Smooth muscle cell (in vitro differentiated cells): Measurements from ENCODE around the gene PSMD14. TPM values are rescaled to one million over a fixed set of nuclear protein-coding genes. Genes with fewer than 3 reads are reported as not detected.

Experiments
- DNase-seq: peaks from one replicate; lab custom pipeline; 2025; ENCODE audit not compliant: unreplicated experiment; lab: John Stamatoyannopoulos, UW
- H2AFZ ChIP-seq: fragments of 200-600 bp; sonication (generic); 2 replicates; pipeline ENCODE4 v1.6.0; 2016; ENCODE audit warnings: antibody characterized with exemption, low read depth, mild to moderate bottlenecking
- H3F3A ChIP-seq: fragments of 200-600 bp; sonication (generic); 2 replicates; pipeline ENCODE4 v1.6.0; 2017; ENCODE audit warnings: antibody characterized with exemption, low read depth
- H3K27ac ChIP-seq: fragments of 200-600 bp; sonication (generic); 2 replicates; pipeline ENCODE4 v1.5.1; 2016; ENCODE audit warnings: low read depth, mild to moderate bottlenecking
- H3K27me3 ChIP-seq: fragments of 200-600 bp; sonication (generic); 2 replicates; pipeline ENCODE4 v1.6.1; 2016; ENCODE audit warnings: low read depth, mild to moderate bottlenecking
- H3K36me3 ChIP-seq: fragments of 200-600 bp; sonication (generic); 2 replicates; pipeline ENCODE4 v1.5.1; 2016; ENCODE audit warnings: low read depth
- H3K4me1 ChIP-seq: fragments of 200-600 bp; sonication (generic); 2 replicates; pipeline ENCODE4 v1.5.1; 2016; ENCODE audit warnings: low read depth
- H3K4me2 ChIP-seq: fragments of 200-600 bp; sonication (generic); 2 replicates; pipeline ENCODE4 v1.6.0; 2016; ENCODE audit warnings: mild to moderate bottlenecking
- H3K4me3 ChIP-seq: fragments of 200-600 bp; sonication (generic); 2 replicates; pipeline ENCODE4 v1.5.1; 2016; ENCODE audit warnings: mild to moderate bottlenecking
- H3K79me2 ChIP-seq: fragments of 200-600 bp; sonication (generic); 2 replicates; pipeline ENCODE4 v1.6.0; 2016; ENCODE audit warnings: low read depth, mild to moderate bottlenecking
- H3K9ac ChIP-seq: fragments of 200-600 bp; sonication (generic); 2 replicates; pipeline ENCODE4 v1.6.0; 2016; ENCODE audit warnings: low read depth
- H3K9me3 ChIP-seq: fragments of 200-600 bp; sonication (generic); replicated peaks from 2 replicates; pipeline ENCODE4 v1.5.1; 2016; ENCODE audit warnings: low read depth
- H4K20me1 ChIP-seq: fragments of 200-600 bp; sonication (generic); 2 replicates; pipeline ENCODE4 v1.6.0; 2016; ENCODE audit warnings: low read depth
- CTCF ChIP-seq: fragments of 200-600 bp; sonication (generic); IDR thresholded peaks from 2 replicates; pipeline ENCODE4 v1.5.1; 2017; ENCODE audit warnings: borderline replicate concordance, mild to moderate bottlenecking, antibody characterized with exemption; ENCODE audit not compliant: insufficient read depth, poor library complexity, severe bottlenecking
- WGBS: methylation state at CpG from one replicate; pipeline ENCODE4 v1.1.7; 2016; ENCODE audit warnings: low lambda C conversion rate; 5-methylcytosine and 5-hydroxymethylcytosine counted together
- polyA plus RNA-seq: library from polyadenylated mRNA; unstranded; fragments of >200 nt; fragmentation: Nextera tagmentation; extraction: Ambion mirVana; gene quantifications from 2 replicates; pipeline ENCODE4 v1.2.1, GENCODE V29; 2016
- total RNA-seq: library from RNA; depleted of rRNA; stranded (reverse); fragments of >200 nt; gene quantifications from 2 replicates; pipeline ENCODE4 v1.2.3, GENCODE V29; 2014

Gene PSMD14
- total and polyA plus RNA-seq, 2 experiments from 2014 or later: 69.4 to 123 TPM

GRCh38 chr2:161424394-161424769 is 116.2 kb downstream of the PSMD14 start:
- no peak for TF ChIP-seq CTCF
- H3K36me3 ChIP-seq: no peaks in the 10 kb centered on the region
- peak overlapping the region; percentile 84 for H3K4me2 ChIP-seq
- peaks cover 4% of the 10 kb centered on the region for H3K4me1 ChIP-seq
- no peak overlapping the region for H3K9ac ChIP-seq
- peaks cover 100% of the 10 kb centered on the region for H3K27me3 ChIP-seq
- H3K27ac ChIP-seq: no peak overlapping the region
- DNase-seq: no peak
- H3K4me3 ChIP-seq: peak overlapping the region; percentile 39
- H3F3A ChIP-seq: no peaks in the 10 kb centered on the region
- no peaks in the 10 kb centered on the region for H3K79me2 ChIP-seq
- no peak overlapping the region for H2AFZ ChIP-seq
- no peaks in the 10 kb centered on the region for H4K20me1 ChIP-seq
- no peaks in the 10 kb centered on the region for H3K9me3 ChIP-seq
- WGBS: 12% methylated on average over 9 of the region's 9 CpGs

- no peaks in the 10 kb centered on the region for H3K36me3 ChIP-seq
- H3K9ac ChIP-seq: no peak overlapping the region
- no peaks in the 10 kb centered on the region for H3K9me3 ChIP-seq
- no peak for DNase-seq
- no peaks in the 10 kb centered on the region for H3F3A ChIP-seq
- H3K4me1 ChIP-seq: peaks cover 4% of the 10 kb centered on the region
- no peak for TF ChIP-seq CTCF
- WGBS: 33% methylated on average over 4 of the region's 4 CpGs
- no peaks in the 10 kb centered on the region for H3K79me2 ChIP-seq
- H2AFZ ChIP-seq: no peak overlapping the region
- no peak overlapping the region for H3K4me2 ChIP-seq
- H3K27me3 ChIP-seq: peaks cover 100% of the 10 kb centered on the region
- no peak overlapping the region for H3K4me3 ChIP-seq
- H4K20me1 ChIP-seq: no peaks in the 10 kb centered on the region
- H3K27ac ChIP-seq: no peak overlapping the region
Observed at GRCh38 chr2:161424891-161425727, 116.9 kb downstream of the PSMD14 start.

- H3K9ac ChIP-seq: no peak overlapping the region
- TF ChIP-seq CTCF: no peak
- H3K4me2 ChIP-seq: no peak overlapping the region
- H3K79me2 ChIP-seq: no peaks in the 10 kb centered on the region
- 37% methylated on average over 17 of the region's 17 CpGs for WGBS
- no peaks in the 10 kb centered on the region for H4K20me1 ChIP-seq
- no peak overlapping the region for H2AFZ ChIP-seq
- H3K36me3 ChIP-seq: no peaks in the 10 kb centered on the region
- H3F3A ChIP-seq: no peaks in the 10 kb centered on the region
- H3K27ac ChIP-seq: no peak overlapping the region
- no peaks in the 10 kb centered on the region for H3K9me3 ChIP-seq
- H3K27me3 ChIP-seq: peaks cover 100% of the 10 kb centered on the region
- H3K4me3 ChIP-seq: no peak overlapping the region
- DNase-seq: no peak
- H3K4me1 ChIP-seq: peaks cover 4% of the 10 kb centered on the region
Observed at GRCh38 chr2:161425728-161426454, 117.7 kb downstream of the PSMD14 start.
